Right lobe of liver (tissue), 6 donors: Measurements from ENCODE around the gene PRDM8. TPM values are rescaled to one million over a fixed set of nuclear protein-coding genes. Genes with fewer than 3 reads are reported as not detected.

Experiments used
- ATAC-seq, 4 donors: fragments of 200-7000 bp; cut with Tn5 transposase; one replicate each; pipeline ENCODE4 v1.9.1; 2020; ENCODE audit warnings: mild to moderate bottlenecking in 4 of 4, moderate library complexity in 4 of 4
- DNase-seq, 3 donors: peaks; one replicate each; pipeline ENCODE4 v3.0.0-alpha.2; 2020
- H3K27ac ChIP-seq, 3 donors: fragments of 200-600 bp; one replicate each; pipeline ENCODE4 v1.8.0; 2022
- H3K27me3 ChIP-seq, 2 donors: fragments of 200-600 bp; one replicate each; pipeline ENCODE4 v1.8.0; 2022
- H3K36me3 ChIP-seq, 4 donors: fragments of 200-600 bp; sonication (generic) in 1 of 4; one replicate each; pipeline versions ENCODE4 v1.5.1 to v1.8.0; 2017 to 2022; ENCODE audit warnings: control low read depth in 1 of 4
- H3K4me1 ChIP-seq, 4 donors: fragments of 200-600 bp; sonication (generic) in 1 of 4; one replicate each; pipeline versions ENCODE4 v1.5.1 to v1.8.0; 2017 to 2022; ENCODE audit warnings: control low read depth in 1 of 4
- H3K4me3 ChIP-seq, 3 donors: fragments of 200-600 bp; one replicate each; pipeline ENCODE4 v1.8.0; 2022
- H3K9me3 ChIP-seq, 4 donors: fragments of 200-600 bp; sonication (generic) in 1 of 4; one replicate each; pipeline versions ENCODE4 v1.5.1 to v1.8.0; 2017 to 2022; ENCODE audit warnings: control low read depth in 1 of 4
- POLR2A ChIP-seq: fragments of 450-650 bp; IDR thresholded peaks from one replicate; pipeline ENCODE4 v1.6.1; 2017; ENCODE audit warnings: antibody characterized with exemption, mild to moderate bottlenecking
- WGBS: methylation state at CpG from one replicate; pipeline ENCODE4 v1.1.6; 2018; ENCODE audit warnings: low coverage, low lambda C conversion rate; ENCODE audit not compliant: insufficient coverage; ENCODE audit errors: missing lambda C conversion rate; 5-methylcytosine and 5-hydroxymethylcytosine counted together
- intact Hi-C, 2 donors: fragments of 100-400 bp; cut with DNase I; formaldehyde crosslinking; loops; one replicate each; pipeline versions ENCODE4 v1.11.2 to v1.14.1; 2022
- total RNA-seq, 6 experiments: library from RNA; depleted of rRNA in 2 of 6; stranded (reverse); fragments of >200 nt in 2 of 6; fragmentation: NEBNext Ultra II Directional in 3 of 6; extraction: Animal tissue kit (Norgen Biotek cat#: 25700) in 3 of 6; gene quantifications; one replicate each; pipeline versions ENCODE4 v1.1.0 to v1.2.4, GENCODE V29; 2016 to 2023
- TF ChIP-seq, protein P1 (sequence below), 4 donors: fragments of 200-600 bp in 3 of 4; fragments of 450-650 bp in 1 of 4; IDR thresholded peaks; one replicate each; pipeline versions ENCODE4 v1.5.1 to v1.8.0; 2016 to 2022; ENCODE audit warnings: antibody characterized with exemption in 4 of 4, mild to moderate bottlenecking in 2 of 4
- donor health status: DM: no; HTN: yes; CAD: no.
- donor health status: DM: no; HTN: no; CAD: no.
- donor health status: DM: no; HTN: no; CAD: no.
- donor health status: DM: no; HTN: yes; CAD: no.
- donor health status: DM: no; HTN: yes; CAD: no.

PRDM8 gene
- total RNA-seq, 6 experiments from 2014 or later, result 0.07 to 0.37 (median 0.12) TPM; not detected in 1

DNA sequence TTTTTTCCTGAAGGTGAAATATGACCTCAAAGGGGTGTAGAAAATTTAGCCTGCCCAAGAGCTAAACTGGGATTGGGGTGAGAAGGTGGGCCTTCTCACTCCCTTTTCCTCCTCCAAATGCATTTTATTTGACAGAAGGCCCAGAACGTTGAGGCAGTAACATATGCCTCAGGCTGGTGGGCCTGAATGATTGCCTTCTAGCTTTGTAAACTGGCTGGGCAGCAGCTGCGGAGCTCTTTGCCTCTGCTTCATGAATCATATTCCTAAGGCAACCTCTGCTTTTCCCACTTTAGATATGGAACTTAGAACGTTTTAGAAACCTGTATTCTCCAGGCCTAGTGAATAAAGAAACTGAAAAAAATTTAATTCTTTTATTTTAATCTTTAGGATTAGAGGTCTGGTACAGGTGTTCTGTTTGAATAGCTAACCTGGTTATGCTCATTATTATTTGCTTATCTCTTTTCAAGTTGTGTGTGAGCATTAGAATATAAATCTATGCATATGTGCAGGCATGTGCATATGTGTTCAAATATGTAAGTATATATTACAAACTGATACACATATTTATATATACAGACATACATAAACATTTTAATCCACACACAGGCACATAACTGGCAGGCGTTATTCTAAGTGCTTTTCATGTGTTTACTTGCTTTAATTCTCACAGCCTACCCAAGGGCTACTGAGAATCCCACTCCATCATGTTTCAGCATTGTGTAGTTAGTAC, 11.5 kb downstream of the PRDM8 start:
- no peaks in the 10 kb centered on the region for H3K27me3 ChIP-seq
- no peaks in the 10 kb centered on the region for H3K9me3 ChIP-seq
- ATAC-seq (no peak), DNase-seq (no peak)
- H3K4me3 ChIP-seq, result no peak overlapping the region
- no peaks in the 10 kb centered on the region for H3K4me1 ChIP-seq
- intact Hi-C loops, result no loop called here
- H3K27ac ChIP-seq, result no peak overlapping the region
- WGBS, result 66% methylated on average over 4 of the region's 4 CpGs
- H3K36me3 ChIP-seq, result no peaks in the 10 kb centered on the region
- no peak for TF ChIP-seq POLR2A
- TF ChIP-seq, protein P1, sequence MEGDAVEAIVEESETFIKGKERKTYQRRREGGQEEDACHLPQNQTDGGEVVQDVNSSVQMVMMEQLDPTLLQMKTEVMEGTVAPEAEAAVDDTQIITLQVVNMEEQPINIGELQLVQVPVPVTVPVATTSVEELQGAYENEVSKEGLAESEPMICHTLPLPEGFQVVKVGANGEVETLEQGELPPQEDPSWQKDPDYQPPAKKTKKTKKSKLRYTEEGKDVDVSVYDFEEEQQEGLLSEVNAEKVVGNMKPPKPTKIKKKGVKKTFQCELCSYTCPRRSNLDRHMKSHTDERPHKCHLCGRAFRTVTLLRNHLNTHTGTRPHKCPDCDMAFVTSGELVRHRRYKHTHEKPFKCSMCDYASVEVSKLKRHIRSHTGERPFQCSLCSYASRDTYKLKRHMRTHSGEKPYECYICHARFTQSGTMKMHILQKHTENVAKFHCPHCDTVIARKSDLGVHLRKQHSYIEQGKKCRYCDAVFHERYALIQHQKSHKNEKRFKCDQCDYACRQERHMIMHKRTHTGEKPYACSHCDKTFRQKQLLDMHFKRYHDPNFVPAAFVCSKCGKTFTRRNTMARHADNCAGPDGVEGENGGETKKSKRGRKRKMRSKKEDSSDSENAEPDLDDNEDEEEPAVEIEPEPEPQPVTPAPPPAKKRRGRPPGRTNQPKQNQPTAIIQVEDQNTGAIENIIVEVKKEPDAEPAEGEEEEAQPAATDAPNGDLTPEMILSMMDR (IDR thresholded peaks at IDR 0.05), result no peak

DNA sequence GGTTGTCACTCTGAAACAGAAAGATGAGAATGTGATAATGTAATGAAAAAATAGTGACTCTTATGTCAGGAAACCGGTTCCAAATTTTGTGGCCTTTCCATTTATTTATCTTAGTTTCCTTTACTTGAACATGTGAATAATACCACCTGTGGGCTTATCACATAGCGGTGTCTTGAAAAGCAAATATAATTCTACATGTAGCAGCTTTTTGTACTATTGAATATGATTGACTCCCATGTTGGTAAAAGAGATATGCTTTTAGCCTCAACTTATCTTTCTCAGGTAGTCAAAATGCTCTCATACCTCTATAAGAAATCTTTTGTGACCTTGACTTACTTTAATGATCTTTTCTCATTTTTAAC, 12.0 kb downstream of the PRDM8 start:
- Histone ChIP-seq H3K9me3 (no peaks in the 10 kb centered on the region), H3K4me1 (no peaks in the 10 kb centered on the region), H3K27ac (no peak overlapping the region), H3K36me3 (no peaks in the 10 kb centered on the region), H3K4me3 (no peak overlapping the region), H3K27me3 (no peaks in the 10 kb centered on the region)
- WGBS, result 81% methylated on average over 2 of the region's 2 CpGs
- no peak for ATAC-seq
- TF ChIP-seq, protein P1 (IDR thresholded peaks at IDR 0.05), result no peak
- no peak for TF ChIP-seq POLR2A
- DNase-seq, result no peak
- intact Hi-C loops, result no loop called here

DNA sequence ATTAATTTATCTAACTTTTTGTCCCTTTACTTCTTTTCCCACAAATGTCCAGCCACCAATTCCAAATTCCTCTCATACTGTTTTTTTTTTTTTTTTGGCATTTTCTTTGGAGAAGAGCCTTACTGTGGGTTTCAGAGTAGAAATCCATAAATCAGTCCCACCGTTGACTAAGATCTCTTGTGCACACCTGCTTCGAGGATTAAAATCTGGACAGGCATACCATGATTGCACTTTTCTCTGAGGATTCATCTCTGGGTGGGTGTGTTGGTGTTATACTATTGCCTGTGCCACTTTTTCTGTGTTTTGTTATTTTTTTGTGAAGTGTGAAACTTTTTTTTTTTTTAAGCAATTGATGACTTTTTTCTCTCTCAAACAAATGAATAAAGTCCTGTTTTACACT, 13.2 kb downstream of the PRDM8 start:
- no peaks in the 10 kb centered on the region for H3K36me3 ChIP-seq
- no peak overlapping the region for H3K27ac ChIP-seq
- ATAC-seq (no peak), DNase-seq (no peak)
- no peaks in the 10 kb centered on the region for H3K4me1 ChIP-seq
- no peaks in the 10 kb centered on the region for H3K9me3 ChIP-seq
- no peak overlapping the region for H3K4me3 ChIP-seq
- TF ChIP-seq POLR2A, result no peak
- TF ChIP-seq, protein P1 (IDR thresholded peaks at IDR 0.05), result no peak
- WGBS, result 51% methylated on average over 2 of the region's 2 CpGs
- no peaks in the 10 kb centered on the region for H3K27me3 ChIP-seq
- intact Hi-C loops, result no loop called here

DNA sequence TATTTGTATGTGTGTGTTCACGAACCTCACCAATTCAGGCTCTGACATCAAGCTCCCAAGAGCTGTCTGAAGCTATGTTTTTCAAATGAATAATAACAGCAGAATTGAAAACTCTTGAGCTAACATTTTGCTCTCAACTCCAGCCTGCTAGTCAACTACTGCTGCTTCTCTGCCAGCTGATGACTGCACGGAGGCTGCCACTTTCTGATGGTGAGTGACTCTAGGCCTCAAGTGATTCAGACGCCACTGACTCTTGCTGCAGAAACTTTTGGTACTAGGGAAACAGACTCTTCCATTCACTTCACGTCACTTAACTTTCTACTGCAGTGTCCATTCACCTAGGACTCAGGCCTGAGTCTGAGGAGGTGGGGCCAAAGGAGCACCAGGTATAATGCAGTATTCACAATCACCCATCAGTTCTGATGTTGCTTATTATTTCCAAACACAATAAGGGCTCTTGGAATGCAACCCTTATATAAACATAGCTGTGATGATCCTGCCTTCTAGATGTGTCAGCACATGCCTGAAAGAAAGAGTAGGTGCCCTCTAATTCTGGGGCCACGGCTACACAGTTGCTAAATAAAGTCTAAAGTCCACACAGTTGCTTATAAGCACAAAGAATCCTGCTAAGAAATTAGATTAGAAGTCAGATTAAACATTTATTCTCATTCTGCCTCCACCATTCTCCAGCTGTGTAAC, 16.0 kb downstream of the PRDM8 start:
- H3K9me3 ChIP-seq, result no peaks in the 10 kb centered on the region
- whole genome bisulfite sequencing, result 62% methylated on average over 3 of the region's 5 CpGs
- TF ChIP-seq, protein P1 (IDR thresholded peaks at IDR 0.05), result no peak
- TF ChIP-seq POLR2A, result no peak
- ATAC-seq (peak in 1 of 4 donors; percentile 17), DNase-seq (no peak)
- H3K4me3 ChIP-seq, result no peak overlapping the region
- H3K27ac ChIP-seq, result no peak overlapping the region
- H3K4me1 ChIP-seq, result no peaks in the 10 kb centered on the region
- intact Hi-C loops, result no loop called here
- H3K27me3 ChIP-seq, result no peaks in the 10 kb centered on the region
- H3K36me3 ChIP-seq, result no peaks in the 10 kb centered on the region
